Stimulated activated CD8-positive, alpha-beta memory T cell treated with anti-CD3 and anti-CD28 coated beads, Interleukin-4, amount 100 ng/mL, for 1 hour (primary cell): Measurements from ENCODE around the gene BAG1.

Source experiments
- DNase-seq, 2 donors: peaks; one replicate each; pipeline ENCODE4 v3.0.0-alpha.2; 2020; ENCODE audit warnings: low read depth in 2 of 2, low spot score in 1 of 2

BAG1 gene

GRCh38 chr9:33273972-33274328 lies 9.4 kb upstream of the BAG1 start:
- no peak for DNase-seq

DNA sequence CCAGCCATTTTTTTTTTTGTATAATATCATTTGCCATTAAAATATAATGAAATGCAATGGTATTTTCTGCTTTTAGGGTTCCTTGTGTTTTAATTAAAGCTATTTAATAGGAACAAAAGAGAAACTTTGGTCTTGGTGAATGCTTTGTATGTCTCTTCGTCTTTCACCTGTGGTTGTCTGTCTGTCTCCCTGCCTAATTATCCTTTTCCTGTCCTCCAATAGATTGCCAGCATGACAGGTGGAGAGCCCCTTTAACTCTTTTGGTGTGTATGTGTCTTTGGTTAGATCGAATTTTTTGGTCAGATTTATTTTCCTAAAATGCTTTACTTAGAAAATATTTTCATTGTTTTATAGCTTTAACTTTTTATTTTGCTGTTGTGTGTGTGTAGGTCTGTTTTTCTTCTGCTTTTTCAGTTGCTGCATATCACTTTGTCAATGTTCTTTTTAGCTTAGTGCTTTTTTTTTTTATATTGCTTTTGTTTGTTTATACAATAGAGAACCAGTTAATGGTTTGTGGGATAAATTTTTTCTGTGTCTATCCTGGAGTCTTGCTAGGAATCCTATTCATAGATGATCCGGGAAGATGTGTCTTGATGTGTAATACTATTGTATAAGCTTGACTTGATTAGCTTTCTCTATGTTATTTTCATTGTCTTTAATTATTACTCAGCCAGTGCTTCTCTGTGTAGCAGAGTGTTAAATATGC lies 8.9 kb upstream of the BAG1 start:
- no peak for DNase-seq

DNA sequence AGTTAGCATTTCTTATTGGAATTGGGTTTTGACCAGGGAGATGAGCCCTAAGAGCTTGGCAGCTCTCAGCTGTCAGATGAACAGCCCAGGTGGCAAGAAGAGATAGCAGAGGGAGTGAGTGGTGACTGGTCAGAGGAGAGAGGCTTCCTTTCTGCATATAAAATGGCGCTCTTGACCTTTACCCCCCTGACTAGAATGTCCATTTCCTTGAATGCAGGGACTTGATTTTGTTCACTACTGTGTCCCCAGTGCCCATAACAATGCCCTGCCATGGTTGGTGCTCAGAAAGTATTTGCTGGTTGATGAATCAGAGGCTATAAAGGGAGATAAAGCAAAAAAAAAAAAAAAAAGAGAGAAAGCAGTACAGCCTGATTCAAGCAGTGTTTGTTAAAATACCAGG lies 7.6 kb upstream of the BAG1 start:
- DNase-seq: no peak

DNA sequence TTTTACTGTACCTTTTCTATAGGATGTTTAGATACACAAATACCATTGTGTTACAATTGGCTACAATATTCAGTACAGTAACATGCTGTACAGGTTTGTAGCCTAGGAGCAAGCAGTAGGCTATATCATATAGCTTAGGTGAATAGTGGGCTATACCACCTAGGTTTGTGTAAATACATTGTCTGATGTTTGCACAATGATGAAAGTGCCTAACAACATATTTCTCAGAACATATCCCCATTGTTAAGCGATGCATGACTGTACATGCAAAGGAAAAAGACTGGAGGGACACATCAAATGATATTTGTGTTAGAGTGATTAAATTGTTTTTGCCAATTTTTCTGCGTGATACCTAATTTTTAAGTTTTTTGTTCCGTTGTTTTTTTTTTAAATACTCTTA lies 5.6 kb upstream of the BAG1 start:
- DNase-seq: no peak

GRCh38 chr9:33267151-33267767 lies 2.8 kb upstream of the BAG1 start:
- DNase-seq: no peak

DNA sequence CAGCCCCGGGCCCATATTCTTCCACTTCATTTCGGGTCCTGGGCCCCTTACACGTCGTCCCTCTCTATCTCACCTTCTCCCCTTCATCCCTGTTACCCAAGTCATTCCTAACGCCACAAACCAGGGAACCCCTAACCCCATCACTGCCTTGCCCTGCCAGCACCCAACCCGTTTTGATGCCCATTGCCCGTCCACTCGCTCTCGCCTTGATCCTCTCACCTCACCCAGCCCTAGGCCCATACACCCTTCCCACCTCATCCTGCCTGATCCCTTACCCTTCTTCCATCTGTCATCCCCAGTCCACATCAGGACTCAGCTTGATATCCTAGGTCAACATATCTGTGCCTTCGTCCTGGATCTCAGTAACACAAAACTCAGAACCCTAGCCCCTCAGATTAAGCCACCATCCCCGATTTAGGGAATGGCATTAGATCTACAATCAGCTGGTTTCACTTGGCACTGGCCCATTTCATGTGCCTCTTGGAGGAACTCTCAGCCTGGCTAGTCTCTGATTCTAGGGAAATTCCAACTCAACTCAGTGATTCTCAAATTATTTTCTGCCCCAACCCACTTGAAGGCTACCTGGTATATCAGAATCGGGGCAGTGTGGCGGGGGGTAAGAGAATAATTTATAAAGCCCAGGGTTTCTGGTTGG lies 830 bp upstream of the BAG1 start:
- no peak for DNase-seq

- no peak for DNase-seq
Observed at GRCh38 chr9:33264003-33264472, 470 bp downstream of the BAG1 start.

DNA sequence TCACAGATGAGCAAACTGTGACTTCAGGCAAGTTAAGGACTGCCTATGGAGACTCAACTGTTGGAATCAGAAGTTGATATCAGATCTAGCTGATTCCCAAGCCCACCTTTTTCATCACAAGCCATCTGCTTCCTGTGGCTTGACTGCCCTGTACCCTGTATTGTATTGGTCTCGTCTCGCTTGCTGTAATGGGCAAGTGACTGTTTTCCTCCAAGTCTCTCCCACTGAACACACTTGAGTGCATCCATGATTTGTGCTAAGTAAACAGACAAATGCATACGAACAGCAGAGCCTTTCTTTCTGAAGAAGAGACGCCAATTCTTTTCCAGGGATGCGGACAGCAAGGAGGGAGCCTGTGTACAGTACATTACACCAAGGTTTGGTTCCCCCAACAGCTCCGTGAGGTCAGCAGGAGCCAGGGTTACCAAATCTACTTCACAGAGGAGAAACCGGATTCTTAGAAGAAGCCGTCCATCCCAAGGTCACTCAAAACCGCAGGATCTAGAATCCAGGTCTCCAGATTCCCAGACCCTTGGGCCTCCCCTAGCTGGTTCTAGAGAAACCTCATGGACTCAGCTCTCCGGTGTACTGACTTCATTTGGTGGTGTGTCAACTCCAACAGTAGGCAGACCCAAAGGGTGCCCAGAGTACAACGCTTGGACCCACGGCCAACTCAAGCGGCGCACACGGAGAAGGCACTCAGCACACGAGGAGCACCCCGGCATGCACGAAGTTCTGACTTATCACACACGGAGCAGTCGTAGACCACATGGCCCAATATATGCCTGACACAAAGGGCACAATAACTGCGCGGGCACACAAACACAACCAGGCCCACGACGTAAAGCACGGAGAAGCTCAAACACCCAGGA lies 1.1 kb downstream of the BAG1 start:
- no peak for DNase-seq

DNA sequence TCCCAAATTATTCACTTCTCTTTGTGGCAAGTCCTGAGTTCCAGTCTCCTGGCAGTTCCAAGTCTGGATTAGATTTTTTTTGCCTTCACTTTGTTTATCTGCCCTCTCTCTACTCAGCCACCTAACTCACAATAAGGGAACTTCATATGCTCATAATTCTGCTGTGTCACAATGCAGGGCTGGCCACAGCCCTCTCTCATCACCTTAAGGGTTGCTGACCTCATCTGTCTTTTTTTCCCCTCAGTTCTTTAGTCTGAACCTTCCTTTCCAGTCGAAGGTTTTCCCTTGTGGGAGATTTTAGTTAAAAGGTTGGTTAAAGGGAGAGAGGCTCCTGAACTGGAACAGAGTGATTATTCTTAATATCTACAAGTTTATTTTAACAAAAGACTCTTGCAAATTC lies 4.1 kb downstream of the BAG1 start:
- DNase-seq: no peak

- DNase-seq: no peak
Observed at GRCh38 chr9:33257276-33257675, 7.2 kb downstream of the BAG1 start.

- DNase-seq: no peak
Observed at GRCh38 chr9:33256236-33256635, 8.3 kb downstream of the BAG1 start.

DNA sequence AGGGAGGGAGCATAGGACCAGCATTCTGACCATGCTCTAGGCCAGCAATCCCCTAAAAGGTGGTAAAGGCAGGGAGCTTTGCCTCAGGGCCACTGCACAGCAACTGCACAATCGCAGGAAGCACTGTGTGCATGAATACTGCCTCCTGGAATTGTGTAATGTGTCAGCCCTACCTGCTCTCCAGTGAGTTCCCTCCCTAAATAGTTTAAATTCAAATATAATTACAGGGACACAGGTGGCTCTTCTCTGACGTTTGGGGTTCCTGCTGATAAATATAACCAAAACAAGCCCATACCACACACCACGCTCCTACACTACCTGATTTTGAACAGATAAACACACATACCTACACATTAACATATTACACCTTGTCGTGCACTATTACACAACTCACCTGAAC lies 9.0 kb downstream of the BAG1 start:
- no peak for DNase-seq

DNA sequence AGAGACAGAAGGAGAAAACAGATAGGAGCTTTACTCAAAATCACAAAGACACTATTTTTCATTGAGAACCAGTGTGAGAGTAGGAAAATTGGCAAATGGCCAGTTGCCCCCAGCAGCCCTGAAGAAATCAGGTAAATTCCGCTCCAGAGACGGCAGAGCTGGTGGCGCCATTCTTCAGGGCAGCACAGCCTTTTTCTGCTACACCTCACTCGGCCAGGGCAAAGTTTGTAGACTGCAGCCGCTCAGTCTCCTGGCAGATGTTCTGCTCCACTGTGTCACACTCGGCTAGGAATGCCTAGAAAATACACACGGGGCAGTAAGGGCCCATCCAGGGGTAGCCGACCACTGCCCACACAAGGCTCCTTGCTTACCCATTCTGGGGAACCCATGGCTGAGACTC lies 9.5 kb downstream of the BAG1 start:
- DNase-seq: no peak

GRCh38 chr9:33254211-33254610 lies 10.3 kb downstream of the BAG1 start:
- no peak for DNase-seq

- no peak for DNase-seq
Observed at GRCh38 chr9:33250458-33250995, 14.0 kb downstream of the BAG1 start.

- DNase-seq: no peak
Observed at GRCh38 chr9:33249983-33250382, 14.5 kb downstream of the BAG1 start.

DNA sequence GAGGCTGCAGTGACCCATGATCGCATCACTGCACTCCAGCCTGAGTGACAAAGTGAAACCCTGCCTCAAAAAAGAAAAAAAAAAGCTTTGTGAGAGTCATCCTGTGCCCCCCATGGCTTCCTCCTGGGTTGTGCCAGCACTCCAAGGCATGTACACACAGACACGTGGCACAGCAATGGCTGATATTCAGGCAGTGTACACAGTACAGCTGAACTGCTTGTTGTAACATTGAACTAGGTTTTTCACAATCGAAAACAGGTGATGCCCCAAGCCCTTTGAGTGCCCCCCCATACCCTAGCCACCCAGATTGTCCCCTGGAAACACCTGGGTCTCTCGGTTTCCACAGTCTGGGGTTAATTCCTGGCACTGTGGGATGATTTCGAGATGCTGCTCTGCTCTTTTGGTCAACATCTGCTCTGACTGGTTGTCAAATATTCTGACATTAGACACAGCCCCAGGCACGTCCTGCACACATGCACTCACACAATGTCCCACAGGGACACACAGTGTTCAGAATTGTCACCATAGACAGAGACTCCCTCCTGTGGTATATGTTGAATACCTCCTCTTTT lies 15.3 kb downstream of the BAG1 start:
- DNase-seq: no peak

- DNase-seq: no peak
Observed at GRCh38 chr9:33248606-33249005, 15.9 kb downstream of the BAG1 start.

DNA sequence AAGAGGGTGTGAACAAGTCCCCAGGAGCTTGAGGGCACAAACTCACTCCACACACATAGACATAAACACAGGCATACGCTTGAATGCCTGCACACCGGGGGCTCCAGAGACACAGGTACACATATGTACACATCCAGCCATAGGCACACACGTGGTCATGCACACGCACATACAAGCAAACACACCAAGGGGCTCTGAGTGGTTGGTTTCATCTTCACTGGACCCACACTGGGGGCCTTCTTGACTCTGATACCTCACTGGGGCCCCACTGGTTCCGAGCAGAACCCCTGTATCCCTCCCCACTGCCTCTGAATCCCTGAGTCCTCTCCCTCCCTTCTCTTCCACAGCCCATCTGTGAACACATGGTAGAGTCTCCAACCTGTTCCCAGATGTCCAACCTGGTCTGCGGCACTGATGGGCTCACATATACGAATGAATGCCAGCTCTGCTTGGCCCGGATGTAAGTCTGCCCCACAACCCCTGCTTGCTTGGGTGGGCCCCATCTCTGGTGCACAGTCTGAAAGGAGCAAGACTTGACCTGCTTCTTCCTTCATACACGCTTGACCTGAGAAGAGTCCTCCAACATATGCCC lies 18.1 kb downstream of the BAG1 start:
- DNase-seq: no peak

DNA sequence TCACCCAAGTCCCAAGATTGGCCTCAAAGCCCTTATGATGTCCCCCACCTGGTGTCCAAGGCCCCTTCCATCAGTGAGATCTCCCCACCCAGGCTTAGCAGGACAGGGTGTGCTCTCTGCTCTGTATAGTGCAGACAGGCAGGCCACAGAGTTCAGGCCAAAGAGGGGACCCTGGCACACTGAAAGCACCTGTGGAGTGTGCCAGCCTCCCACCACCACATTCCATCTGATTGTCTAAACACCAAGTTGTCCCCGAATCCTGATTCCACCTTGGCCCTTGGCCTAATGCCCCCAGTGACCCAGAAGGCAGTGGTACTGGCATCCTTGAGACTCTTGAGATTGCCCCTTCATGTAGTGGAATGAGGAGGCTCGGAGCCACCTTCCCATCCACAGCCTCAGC lies 19.2 kb downstream of the BAG1 start:
- DNase-seq: no peak
